ENCODE results near the gene DNAI4. TPM values are rescaled to one million over a fixed set of nuclear protein-coding genes. Genes with fewer than 3 reads are reported as not detected.

Gene DNAI4
- total RNA-seq, 6 experiments from 2014 or later = 1.3 to 4.3 (median 3.4) TPM

- H3K27ac Mint-ChIP-seq = peak overlapping the region; percentile 83
- H3K4me3 Mint-ChIP-seq = peak overlapping the region; percentile 70
- no peaks in the 10 kb centered on the region; the same call in 1 of the 2 replicates for H3K27me3 Mint-ChIP-seq (ENCODE audit: insufficient read depth)
- H3K36me3 Mint-ChIP-seq (ENCODE audit: low read depth) = peaks cover 70% of the 10 kb centered on the region
- DNase-seq = peak; percentile 83
- H3K9me3 Mint-ChIP-seq = no peaks in the 10 kb centered on the region
- peaks cover 61% of the 10 kb centered on the region for H3K4me1 Mint-ChIP-seq (ENCODE audit: low read depth)
- TF ChIP-seq CTCF (IDR thresholded peaks at IDR 0.05) = no peak
These were observed 26.9 kb upstream of the DNAI4 start for GRCh38 chr1:66951513-66951912.

- peak overlapping the region; percentile 60 for H3K27ac Mint-ChIP-seq
- peaks cover 2% of the 10 kb centered on the region for H3K27me3 Mint-ChIP-seq (ENCODE audit: insufficient read depth)
- H3K4me3 Mint-ChIP-seq = no peak overlapping the region
- peaks cover 42% of the 10 kb centered on the region for H3K36me3 Mint-ChIP-seq (ENCODE audit: low read depth)
- H3K9me3 Mint-ChIP-seq = no peaks in the 10 kb centered on the region
- no peak for TF ChIP-seq CTCF (IDR thresholded peaks at IDR 0.05)
- peaks cover 75% of the 10 kb centered on the region for H3K4me1 Mint-ChIP-seq (ENCODE audit: low read depth)
- no peak for DNase-seq
These were observed 22.6 kb upstream of the DNAI4 start for GRCh38 chr1:66947267-66947666.

GRCh38 chr1:66945316-66945715 lies 20.7 kb upstream of the DNAI4 start:
- H3K4me1 Mint-ChIP-seq (ENCODE audit: low read depth) = peaks cover 72% of the 10 kb centered on the region
- no peak overlapping the region for H3K4me3 Mint-ChIP-seq
- no peak for DNase-seq
- peak overlapping the region; percentile 78; the same call in 1 of the 2 replicates for H3K27ac Mint-ChIP-seq
- no peak for TF ChIP-seq CTCF (IDR thresholded peaks at IDR 0.05)
- H3K27me3 Mint-ChIP-seq (ENCODE audit: insufficient read depth) = peaks cover 2% of the 10 kb centered on the region
- H3K9me3 Mint-ChIP-seq = no peaks in the 10 kb centered on the region
- peaks cover 39% of the 10 kb centered on the region for H3K36me3 Mint-ChIP-seq (ENCODE audit: low read depth)

GRCh38 chr1:66944330-66945274 lies 19.9 kb upstream of the DNAI4 start:
- Mint-ChIP-seq H3K4me1 (ENCODE audit: low read depth) (peaks cover 78% of the 10 kb centered on the region), H3K36me3 (ENCODE audit: low read depth) (peaks cover 38% of the 10 kb centered on the region), H3K27ac (peak overlapping the region; percentile 78), H3K9me3 (no peaks in the 10 kb centered on the region), H3K27me3 (ENCODE audit: insufficient read depth) (peaks cover 2% of the 10 kb centered on the region), H3K4me3 (peak overlapping the region; percentile 42)
- no peak for TF ChIP-seq CTCF (IDR thresholded peaks at IDR 0.05)
- peak; percentile 77 for DNase-seq

GRCh38 chr1:66943361-66943969 lies 18.8 kb upstream of the DNAI4 start:
- Mint-ChIP-seq H3K4me3 (no peak overlapping the region), H3K27me3 (ENCODE audit: insufficient read depth) (peaks cover 2% of the 10 kb centered on the region), H3K27ac (peak overlapping the region; percentile 78), H3K4me1 (ENCODE audit: low read depth) (peaks cover 89% of the 10 kb centered on the region), H3K36me3 (ENCODE audit: low read depth) (peaks cover 31% of the 10 kb centered on the region), H3K9me3 (no peaks in the 10 kb centered on the region)
- no peak for TF ChIP-seq CTCF (IDR thresholded peaks at IDR 0.05)
- DNase-seq = no peak
